Spleen (tissue), 11 donors: ENCODE measurements around the gene FBXO31. TPM values are rescaled to one million over a fixed set of nuclear protein-coding genes. Genes with fewer than 3 reads are reported as not detected.
"Not testable (repeated sequence)": the region's sequence is repeated elsewhere in the genome, so short reads cannot be mapped to it uniquely, and the experiment has no call there.

Experiments used
- DNase-seq: peaks from one replicate; pipeline ENCODE4 v3.0.0-alpha.2; 2020
- H3K27ac ChIP-seq, 8 donors: fragments of 200-600 bp; sonication (generic) in 7 of 8; 1 replicate in 4 of 8; 2 replicates in 4 of 8; pipeline versions ENCODE4 v1.5.0 to v1.8.0; 2016 to 2021; ENCODE audit warnings: inconsistent platforms in 4 of 8, mild to moderate bottlenecking in 4 of 8, moderate library complexity in 1 of 8
- H3K27me3 ChIP-seq, 7 donors: fragments of 200-600 bp; sonication (generic) in 6 of 7; replicated peaks in 1 of 7; 1 replicate in 4 of 7; 2 replicates in 3 of 7; pipeline versions ENCODE4 v1.5.0 to v1.8.0; 2016 to 2021; ENCODE audit warnings: inconsistent platforms in 3 of 7, mild to moderate bottlenecking in 1 of 7
- H3K36me3 ChIP-seq, 6 donors: fragments of 200-600 bp; sonication (generic) in 5 of 6; 1 replicate in 4 of 6; 2 replicates in 2 of 6; pipeline versions ENCODE4 v1.5.0 to v1.8.0; 2016 to 2021; ENCODE audit warnings: inconsistent platforms in 2 of 6
- H3K4me1 ChIP-seq, 6 donors: fragments of 200-600 bp; sonication (generic) in 5 of 6; 1 replicate in 3 of 6; 2 replicates in 3 of 6; pipeline versions ENCODE4 v1.5.0 to v1.8.0; 2016 to 2021; ENCODE audit warnings: inconsistent platforms in 3 of 6
- H3K4me3 ChIP-seq, 8 donors: fragments of 200-600 bp; sonication (generic) in 7 of 8; 1 replicate in 4 of 8; 2 replicates in 4 of 8; pipeline versions ENCODE4 v1.5.0 to v1.8.0; 2016 to 2021; ENCODE audit warnings: inconsistent platforms in 4 of 8, mild to moderate bottlenecking in 4 of 8, moderate library complexity in 2 of 8
- H3K9me3 ChIP-seq, 8 donors: fragments of 200-600 bp; sonication (generic) in 7 of 8; 1 replicate in 4 of 8; 2 replicates in 4 of 8; pipeline versions ENCODE4 v1.5.0 to v1.8.0; 2016 to 2021; ENCODE audit warnings: inconsistent platforms in 4 of 8
- CTCF ChIP-seq, 11 experiments: fragments of 200-600 bp in 7 of 11; fragments of 450-650 bp in 4 of 11; sonication (generic) in 4 of 11; IDR thresholded peaks in 8 of 11; conservative IDR thresholded peaks in 3 of 11; 1 replicate in 7 of 11; 2 replicates in 4 of 11; pipeline versions ENCODE4 v1.4.0 to v1.8.0; 2016 to 2021; ENCODE audit warnings: antibody characterized with exemption in 11 of 11, inconsistent platforms in 4 of 11, mild to moderate bottlenecking in 1 of 11
- POLR2A ChIP-seq, 3 donors: fragments of 450-650 bp; IDR thresholded peaks; one replicate each; pipeline ENCODE4 v1.5.1; 2017; ENCODE audit warnings: antibody characterized with exemption in 3 of 3, mild to moderate bottlenecking in 1 of 3
- POLR2AphosphoS5 ChIP-seq, 3 donors: sonication (generic); formaldehyde crosslinking; IDR thresholded peaks; one replicate each; pipeline ENCODE4 v1.5.1; 2017; ENCODE audit warnings: antibody characterized with exemption in 3 of 3
- WGBS, 5 donors: extraction: QIAGEN DNeasy Blood & Tissue Kit in 3 of 5; methylation state at CpG; one replicate each; pipeline versions ENCODE4 v1.1.5 to v1.1.7; 2013 to 2018; 5-methylcytosine and 5-hydroxymethylcytosine counted together
- intact Hi-C: fragments of 100-400 bp; cut with DNase I; formaldehyde crosslinking; loops from one replicate; pipeline ENCODE4 v1.15.0; 2023; ENCODE audit warnings: low total_unique reads
- polyA plus RNA-seq, 3 donors: library from polyadenylated mRNA; stranded (reverse); fragments of 200-250 nt; gene quantifications; one replicate each; pipeline ENCODE4 v1.2.1, GENCODE V29; 2013
- total RNA-seq, 7 donors: library from RNA; depleted of rRNA in 3 of 7; stranded (reverse); fragments of >200 nt in 3 of 7; fragmentation: NEBNext Ultra II Directional in 4 of 7; extraction: Animal tissue kit (Norgen Biotek cat#: 25700) in 4 of 7; gene quantifications; one replicate each; pipeline versions ENCODE4 v1.1.0 to v1.2.1, GENCODE V29; 2016 to 2021
- donor health status: healthy with polysubstance abuse.
- donor health status: DM: no; HTN: no; CAD: no; lungs with moderate emphysema.
- donor health status: DM: no; HTN: no; CAD: no.
- donor health status: Bipolar disorder and iron deficiency.
- donor health status: healthy.
- donor health status: DM: no; HTN: no; CAD: no.
- donor health status: DM: yes; HTN: yes; CAD: no.

The FBXO31 gene
- total and polyA plus RNA-seq, 10 donors: 7.9 to 30.6 (median 26.7) TPM

- DNase-seq: peak; percentile 83
- Histone ChIP-seq H3K27ac (peak overlapping the region; percentile 91 to 99 (median 98)), H3K27me3 (no peaks in the 10 kb centered on the region), H3K36me3 (peaks cover 0 to 7% (median 0%) of the 10 kb centered on the region in 6 donors), H3K9me3 (no peaks in the 10 kb centered on the region), H3K4me1 (peaks cover 21 to 81% (median 64%) of the 10 kb centered on the region in 6 donors), H3K4me3 (peak overlapping the region in 5 of 8 donors; percentile 64 to 82 (median 69))
- TF ChIP-seq CTCF (IDR thresholded peaks at IDR 0.05 in 8 of 11, conservative IDR thresholded peaks at IDR 0.05 in 3 of 11) (no peak), POLR2A (IDR thresholded peaks at IDR 0.05) (no peak), POLR2AphosphoS5 (IDR thresholded peaks at IDR 0.05) (no peak)
- intact Hi-C loops: no loop called here
- WGBS, 5 donors: 95 to 98% (median 97%) methylated on average over 24 of the region's 24 CpGs
These were observed 7.2 kb upstream of the FBXO31 start for GRCh38 chr16:87390641-87391323.

GRCh38 chr16:87389914-87390313 lies 6.3 kb upstream of the FBXO31 start:
- not testable (repeated sequence) for DNase-seq, H3K27me3 ChIP-seq, H3K36me3 ChIP-seq, H3K9me3 ChIP-seq, H3K4me3 ChIP-seq
- peaks cover 20 to 79% (median 57%) of the 10 kb centered on the region in 6 donors for H3K4me1 ChIP-seq
- peak overlapping the region in 3 of 8 donors; percentile 22 to 90 (median 85) for H3K27ac ChIP-seq
- 93 to 96% (median 94%) methylated on average over 9 of the region's 9 CpGs for WGBS, 5 donors
- intact Hi-C loops: loop anchor here (10.0 kb wide), 1 partner anchor 375 kb away; the partner anchor contains the start of gene KLHDC4

GRCh38 chr16:87389245-87389644 lies 5.7 kb upstream of the FBXO31 start:
- no peak overlapping the region for H3K4me3 ChIP-seq
- peaks cover 18 to 79% (median 57%) of the 10 kb centered on the region in 6 donors for H3K4me1 ChIP-seq
- no peak for DNase-seq
- TF ChIP-seq CTCF (IDR thresholded peaks at IDR 0.05 in 8 of 11, conservative IDR thresholded peaks at IDR 0.05 in 3 of 11) (no peak), POLR2AphosphoS5 (IDR thresholded peaks at IDR 0.05) (no peak), POLR2A (IDR thresholded peaks at IDR 0.05) (no peak)
- H3K36me3 ChIP-seq: no peaks in the 10 kb centered on the region
- H3K27me3 ChIP-seq: no peaks in the 10 kb centered on the region
- intact Hi-C loops: loop anchor here (10.0 kb wide), 1 partner anchor 376 kb away; the partner anchor contains the start of gene KLHDC4
- no peaks in the 10 kb centered on the region for H3K9me3 ChIP-seq
- H3K27ac ChIP-seq: peak overlapping the region in 7 of 8 donors; percentile 85 to 95 (median 91)
- WGBS, 5 donors: 72 to 86% (median 76%) methylated on average over 5 of the region's 5 CpGs

GRCh38 chr16:87388818-87389134 lies 5.2 kb upstream of the FBXO31 start:
- peak overlapping the region; percentile 75 to 95 (median 90) for H3K27ac ChIP-seq
- TF ChIP-seq POLR2AphosphoS5 (IDR thresholded peaks at IDR 0.05): no peak
- H3K4me1 ChIP-seq: peaks cover 15 to 79% (median 55%) of the 10 kb centered on the region in 6 donors
- no peaks in the 10 kb centered on the region for H3K27me3 ChIP-seq
- intact Hi-C loops: loop anchor here (10.0 kb wide), 1 partner anchor 376 kb away; the partner anchor contains the start of gene KLHDC4
- peak overlapping the region in 1 of 8 donors; percentile 57 for H3K4me3 ChIP-seq
- H3K9me3 ChIP-seq: no peaks in the 10 kb centered on the region
- H3K36me3 ChIP-seq: no peaks in the 10 kb centered on the region
- 19 to 41% (median 25%) methylated on average over 1 of the region's 1 CpG for WGBS, 5 donors
- no peak for DNase-seq
